Measurements from ENCODE around the gene NPAS3.

Gene NPAS3

DNA sequence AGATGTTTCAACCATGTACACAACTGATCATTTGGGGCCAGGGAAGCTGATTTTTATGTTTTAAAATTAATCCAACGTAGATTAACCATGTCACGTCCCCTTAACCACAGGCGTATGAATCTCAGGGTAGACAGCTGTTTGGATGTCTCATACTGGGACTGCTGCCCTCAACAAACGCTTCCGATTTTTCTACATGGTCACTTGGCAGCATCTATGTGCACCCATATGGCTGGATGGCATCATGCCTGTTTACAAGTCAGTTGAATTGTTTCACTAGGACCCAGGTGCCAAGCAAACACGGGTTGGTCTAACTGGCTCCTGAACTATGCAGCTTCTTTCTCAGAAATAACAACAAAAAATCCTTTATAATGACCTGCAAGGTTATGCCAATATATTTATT is 393.8 kb downstream of the NPAS3 start:
- DNase-seq (ENCODE audit: low read depth): no peak

DNA sequence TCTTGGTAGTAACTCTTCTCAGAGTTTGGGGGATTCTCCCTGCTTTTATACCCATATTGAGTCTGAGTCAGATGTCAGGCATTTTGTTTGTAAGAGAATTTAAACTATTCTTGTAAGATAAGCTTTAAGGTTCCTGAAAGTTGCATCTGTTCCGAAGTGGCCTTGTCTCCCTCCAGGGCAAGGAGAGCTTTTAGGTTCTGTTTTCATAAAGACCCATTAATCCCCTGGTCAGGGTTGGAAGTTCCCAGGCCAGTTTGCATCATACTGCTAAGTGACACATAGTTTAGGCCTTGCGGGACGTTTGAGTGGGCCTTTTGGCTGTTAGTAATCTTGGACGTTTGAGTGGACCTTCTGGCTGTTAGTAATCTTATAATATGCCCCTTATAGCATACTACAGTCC is 396.7 kb downstream of the NPAS3 start:
- no peak for DNase-seq (ENCODE audit: low read depth)

DNA sequence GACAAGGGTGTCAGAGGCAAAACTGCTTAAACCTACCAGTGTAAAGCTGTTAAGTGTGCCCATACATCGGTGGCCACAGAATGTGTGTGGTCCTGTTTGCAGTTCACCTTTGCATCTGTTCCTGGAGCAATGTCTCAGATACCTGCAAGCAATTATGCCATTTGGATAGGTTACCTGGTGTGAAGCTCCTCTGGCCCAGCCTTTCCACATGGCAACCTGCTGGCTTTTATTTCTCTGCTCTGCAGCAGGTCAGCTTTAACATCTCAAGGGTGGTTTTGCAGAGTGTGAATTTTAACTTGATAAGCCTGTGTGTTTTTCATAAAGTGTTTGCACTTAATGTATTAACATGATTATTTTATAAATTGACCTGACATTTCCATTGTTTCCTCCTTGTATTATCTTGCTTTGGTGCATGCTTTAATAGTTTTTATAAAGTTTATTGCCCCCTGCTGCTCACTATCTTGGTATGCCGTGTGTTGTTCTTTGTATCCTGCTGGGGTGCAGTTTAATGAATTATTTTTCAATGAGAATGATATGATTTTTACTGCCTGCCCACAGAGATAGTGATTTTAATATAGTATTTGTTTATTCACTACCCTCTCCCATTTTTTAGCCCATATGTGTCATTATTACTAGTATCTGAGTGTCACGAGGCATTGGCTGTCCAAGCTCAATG is 403.8 kb downstream of the NPAS3 start:
- no peak for DNase-seq (ENCODE audit: low read depth)

DNA sequence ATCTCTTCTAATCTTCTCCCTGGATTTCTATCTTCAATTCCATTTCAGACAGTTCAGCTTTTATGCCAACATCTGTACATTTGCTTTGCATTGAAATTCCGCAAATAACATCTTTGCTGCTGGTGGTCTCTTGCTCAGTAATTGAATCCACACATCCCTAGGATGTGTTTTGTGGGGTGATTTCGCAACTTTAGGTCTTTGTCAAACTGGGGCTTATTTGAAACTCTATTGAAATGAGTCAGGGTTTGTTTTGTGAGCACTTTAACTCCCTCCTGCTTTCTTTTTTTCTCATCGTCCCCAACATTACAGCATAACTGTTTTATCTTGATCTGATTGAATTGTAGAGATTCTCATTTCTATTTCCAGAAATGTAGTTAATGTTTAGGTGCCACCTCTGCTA is 404.3 kb downstream of the NPAS3 start:
- no peak for DNase-seq (ENCODE audit: low read depth)

DNA sequence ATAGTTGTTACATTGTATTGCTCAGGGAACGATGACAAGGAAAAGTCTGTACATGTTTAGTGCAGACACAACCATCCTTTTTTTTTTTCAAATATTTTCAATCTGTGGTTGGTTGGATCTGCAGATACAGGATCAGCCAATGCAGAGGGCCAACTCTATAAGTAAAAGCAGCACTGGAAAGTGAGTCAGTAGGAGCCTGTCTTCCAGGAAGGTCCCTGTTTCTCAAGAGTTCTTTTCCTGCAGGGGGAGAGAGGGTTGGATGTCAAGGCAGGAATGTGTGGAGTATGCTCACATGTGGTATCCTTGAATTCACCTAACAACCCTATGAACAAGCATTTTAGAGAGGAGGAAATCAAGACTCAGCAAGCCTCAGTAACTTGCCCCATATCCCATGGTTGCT is 409.1 kb downstream of the NPAS3 start:
- DNase-seq (ENCODE audit: low read depth): no peak

DNA sequence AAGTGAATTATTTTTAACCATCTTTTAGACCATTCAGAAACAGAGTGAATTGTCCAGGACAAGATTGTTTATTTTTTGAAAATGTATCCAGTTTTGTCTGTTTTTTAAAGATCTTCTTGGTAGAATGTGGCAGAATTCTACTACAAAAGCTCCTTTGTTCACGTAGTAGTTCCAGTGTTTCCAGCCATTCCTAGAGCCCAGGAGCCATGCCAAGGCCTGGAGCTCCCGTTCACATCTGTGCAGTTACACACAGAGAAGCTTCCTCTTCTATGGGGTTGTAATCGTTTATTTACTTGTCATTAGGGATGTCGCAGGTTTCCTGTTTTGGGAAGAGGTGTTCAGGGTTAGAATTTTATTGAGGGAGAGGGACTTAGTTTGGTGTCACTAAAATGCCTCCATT is 409.8 kb downstream of the NPAS3 start:
- no peak for DNase-seq (ENCODE audit: low read depth)

DNA sequence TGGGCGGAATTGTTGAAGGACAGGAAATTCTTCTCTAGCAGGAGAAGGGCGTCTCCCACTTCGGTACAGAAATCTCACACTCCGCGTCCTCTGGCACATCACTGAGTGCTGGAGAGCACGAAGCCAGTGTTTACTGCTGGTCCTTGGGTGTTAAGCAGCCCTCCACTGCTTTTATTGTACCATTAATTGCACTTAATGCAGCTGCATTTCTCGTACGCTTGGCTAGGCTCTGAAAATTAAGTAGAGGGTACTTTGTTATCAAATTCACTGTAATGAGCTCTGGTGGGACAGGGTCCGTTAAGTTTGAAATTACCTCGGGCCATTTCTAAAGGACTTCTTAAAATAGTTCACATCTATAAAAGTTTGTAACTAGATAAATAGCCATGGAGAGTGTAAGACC is 411.2 kb downstream of the NPAS3 start:
- no peak for DNase-seq (ENCODE audit: low read depth)

DNA sequence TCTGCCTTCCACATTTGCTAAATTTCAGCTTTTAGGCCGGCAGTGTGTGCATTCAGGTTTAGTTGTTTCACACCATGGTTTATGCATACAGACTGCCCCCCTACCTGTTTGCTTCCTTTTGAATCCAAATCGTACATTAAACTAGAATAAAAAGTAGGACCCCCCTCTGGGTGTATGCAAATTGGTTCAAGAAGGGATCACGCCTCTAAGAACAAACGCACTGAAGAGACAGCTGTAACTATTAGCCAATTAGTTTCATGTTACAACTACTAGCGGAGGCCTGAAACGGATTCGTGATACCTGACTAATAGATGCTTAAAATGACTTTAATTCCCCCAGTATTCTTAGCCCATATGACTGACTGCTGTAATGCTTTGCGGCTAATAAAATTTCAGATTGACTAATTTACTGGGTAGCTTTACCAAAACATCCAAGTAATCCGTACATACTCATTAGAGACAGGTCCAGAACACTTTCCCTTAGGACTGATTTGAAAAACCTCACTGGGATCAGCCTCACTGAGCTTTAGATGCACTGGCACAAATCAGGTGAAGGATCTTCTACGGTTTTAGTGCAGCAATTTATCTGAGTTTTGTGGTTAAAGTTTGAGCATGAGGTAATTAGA is 411.8 kb downstream of the NPAS3 start:
- DNase-seq (ENCODE audit: low read depth): no peak

DNA sequence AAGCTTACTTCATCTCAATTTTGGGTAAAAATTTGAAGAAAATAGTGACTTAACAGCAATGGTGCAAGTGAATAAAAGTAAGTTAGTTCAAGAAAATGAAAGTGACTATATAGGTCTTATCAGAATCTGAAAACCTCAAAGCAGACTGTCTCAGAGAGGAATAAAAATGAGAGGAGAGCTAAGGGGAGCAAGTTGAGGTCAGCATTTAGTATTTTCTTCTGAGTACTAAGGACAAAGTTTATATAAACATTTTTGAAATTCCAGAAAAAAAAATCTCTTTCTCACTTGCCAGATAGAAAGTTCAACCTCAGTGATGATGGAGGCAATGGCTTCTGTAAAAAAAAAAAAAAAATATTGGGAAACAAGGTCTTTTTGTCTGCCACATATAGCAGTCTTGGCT is 414.1 kb downstream of the NPAS3 start:
- no peak for DNase-seq (ENCODE audit: low read depth)

DNA sequence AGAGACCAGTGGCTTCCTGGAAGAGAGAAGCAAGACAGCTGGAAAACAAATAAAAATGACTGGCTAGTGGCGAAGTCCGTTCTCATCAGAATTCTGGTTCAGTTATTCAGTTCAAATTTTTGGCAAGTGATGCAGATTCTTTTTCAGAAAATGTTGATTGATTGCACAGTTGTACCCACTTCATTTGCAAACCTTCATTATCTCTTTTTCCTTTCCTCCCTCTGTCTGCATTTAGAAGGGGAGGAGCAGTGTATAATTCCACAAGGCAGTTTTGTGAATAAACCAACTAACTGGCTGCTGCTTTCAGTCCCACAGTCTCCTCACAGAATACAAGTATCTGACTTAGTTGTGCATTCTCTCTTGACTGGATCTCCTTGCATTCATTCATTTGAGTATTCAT is 417.5 kb downstream of the NPAS3 start:
- DNase-seq (ENCODE audit: low read depth): no peak

DNA sequence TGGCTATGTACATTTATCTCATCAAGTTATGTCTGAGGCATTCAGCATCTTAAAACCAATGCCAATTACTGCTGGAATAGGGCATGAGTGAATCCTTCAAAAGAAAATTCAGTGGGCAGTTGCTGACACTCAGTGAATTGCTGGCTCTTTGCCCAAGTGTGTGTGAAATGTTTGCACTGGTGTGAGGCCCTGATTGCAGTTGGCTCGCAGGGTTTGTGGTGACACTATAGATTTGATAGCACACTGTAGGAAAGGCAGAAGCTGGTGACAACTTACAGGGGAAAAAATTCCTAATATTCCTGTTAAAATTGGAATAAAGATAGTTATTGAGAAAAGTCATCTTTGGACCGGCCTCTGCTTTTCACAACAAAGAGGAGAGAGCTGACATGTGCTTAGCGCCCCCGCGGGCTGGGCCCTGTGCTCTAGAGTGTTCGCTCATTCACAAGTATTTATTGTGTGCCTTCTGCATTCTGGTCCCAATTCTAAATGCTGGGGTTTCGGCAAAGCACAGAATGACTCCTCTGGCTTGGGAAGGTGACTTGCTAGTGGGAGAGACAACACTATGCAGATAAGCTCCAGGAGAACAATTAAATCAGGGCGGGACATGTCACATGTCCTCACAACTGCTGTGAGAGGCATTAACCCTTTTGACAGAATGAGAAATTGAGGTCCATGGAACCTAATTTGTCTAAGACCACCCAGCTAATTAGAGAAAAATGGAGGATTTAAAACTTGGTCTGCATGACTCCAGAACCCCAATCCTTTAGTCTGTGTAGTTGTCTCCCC is 418.7 kb downstream of the NPAS3 start:
- DNase-seq (ENCODE audit: low read depth): no peak

DNA sequence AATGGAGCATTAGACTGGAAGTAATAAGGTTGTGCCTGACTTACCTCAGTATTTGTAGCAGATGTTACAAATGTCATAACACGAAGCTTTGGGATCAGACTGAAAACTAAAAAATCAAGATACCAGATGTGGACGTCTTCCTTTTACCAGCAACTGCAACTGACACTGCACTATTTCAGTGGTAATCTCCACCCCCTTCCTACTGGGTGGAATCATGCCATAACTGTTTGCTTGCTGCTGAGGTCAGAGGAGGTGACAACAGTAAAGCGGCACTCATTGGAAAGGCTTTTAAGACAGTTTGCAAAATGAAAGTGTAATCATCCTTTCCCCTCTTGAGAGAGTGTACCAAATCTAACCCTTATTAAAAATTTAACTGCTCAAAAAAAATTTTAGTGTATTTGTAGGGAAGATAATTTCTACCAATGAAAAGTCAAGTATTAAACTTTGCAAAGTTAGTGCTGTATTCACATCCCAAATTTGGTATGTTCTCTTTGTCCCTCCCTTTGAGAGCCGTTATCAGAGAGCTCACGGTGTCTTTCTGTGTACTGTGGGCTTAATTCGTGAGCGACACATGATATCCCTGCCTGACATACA is 420.7 kb downstream of the NPAS3 start:
- DNase-seq (ENCODE audit: low read depth): no peak

DNA sequence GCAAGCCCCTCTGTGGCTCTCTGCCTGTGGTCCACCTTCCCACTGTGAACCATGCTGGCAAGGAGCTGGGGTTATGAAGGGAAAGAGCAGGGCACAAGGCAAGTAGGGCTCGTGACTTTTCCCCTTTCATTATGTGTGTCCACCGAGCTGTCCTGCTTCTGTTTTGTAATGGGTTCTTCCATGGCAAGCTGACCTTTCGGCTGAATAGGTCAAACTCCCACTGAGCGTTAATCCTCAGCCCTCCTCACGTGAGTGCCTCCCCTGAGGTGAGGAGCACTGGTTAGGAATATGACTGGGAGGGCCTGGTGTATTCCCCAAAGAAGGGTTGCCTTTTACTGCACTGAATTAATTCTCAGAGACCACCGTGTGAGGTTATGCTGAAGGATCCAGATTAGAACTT is 424.3 kb downstream of the NPAS3 start:
- DNase-seq (ENCODE audit: low read depth): no peak

DNA sequence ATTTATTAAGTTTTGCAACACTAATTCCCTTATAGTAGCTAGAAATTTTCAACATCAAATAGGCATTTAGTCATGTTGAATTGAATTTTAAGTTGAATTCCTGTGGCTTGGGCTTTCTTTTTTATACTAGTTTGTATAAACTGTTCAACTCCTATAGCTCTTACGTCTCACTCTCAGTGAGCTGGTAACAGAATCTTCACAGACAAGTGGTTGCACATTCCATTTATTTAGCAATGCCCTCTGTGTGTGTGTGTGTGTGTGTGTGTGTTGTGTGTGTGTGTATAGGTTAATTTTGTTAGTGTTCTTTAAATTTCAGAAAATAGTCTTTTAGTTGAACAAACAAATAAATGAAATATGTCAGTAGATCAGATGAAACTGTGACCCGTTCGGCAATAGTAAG is 425.0 kb downstream of the NPAS3 start:
- no peak for DNase-seq (ENCODE audit: low read depth)

DNA sequence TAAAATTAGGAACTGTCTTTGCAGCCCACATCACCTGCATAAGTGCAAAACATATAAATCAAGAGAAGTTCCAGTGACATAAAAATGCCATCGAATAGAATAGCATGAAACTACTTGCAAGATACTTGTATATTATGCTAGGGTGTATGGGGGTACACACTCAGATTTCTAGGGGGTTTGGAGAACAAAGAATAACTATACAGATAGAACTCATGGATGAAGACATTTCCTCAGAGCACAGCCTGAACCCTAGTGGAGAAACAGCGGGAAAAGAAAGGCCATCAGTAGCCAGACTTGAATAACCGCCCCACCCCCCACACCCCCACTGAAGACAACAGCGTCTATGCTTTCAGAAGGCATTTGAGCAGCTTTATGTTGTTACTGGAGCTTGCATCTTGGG is 425.8 kb downstream of the NPAS3 start:
- DNase-seq (ENCODE audit: low read depth): no peak

DNA sequence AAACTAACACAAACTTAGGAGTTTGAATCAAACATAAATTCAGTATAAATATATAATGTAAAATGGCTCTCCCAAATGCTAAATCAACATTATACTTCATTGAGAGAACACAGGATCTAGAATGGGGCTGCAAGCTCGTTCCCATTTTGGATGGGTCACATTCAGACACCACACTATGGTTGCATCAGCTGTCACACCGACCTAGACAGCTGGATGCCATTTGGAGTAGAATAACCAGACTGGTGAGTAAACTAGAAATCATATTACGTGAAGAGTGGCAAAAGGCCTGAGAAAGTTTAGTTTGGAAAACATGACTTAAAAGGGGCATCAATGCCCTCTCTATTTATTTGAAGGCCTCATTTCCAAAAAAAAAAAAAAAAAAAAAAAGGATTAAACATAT is 430.4 kb downstream of the NPAS3 start:
- DNase-seq (ENCODE audit: low read depth): no peak

DNA sequence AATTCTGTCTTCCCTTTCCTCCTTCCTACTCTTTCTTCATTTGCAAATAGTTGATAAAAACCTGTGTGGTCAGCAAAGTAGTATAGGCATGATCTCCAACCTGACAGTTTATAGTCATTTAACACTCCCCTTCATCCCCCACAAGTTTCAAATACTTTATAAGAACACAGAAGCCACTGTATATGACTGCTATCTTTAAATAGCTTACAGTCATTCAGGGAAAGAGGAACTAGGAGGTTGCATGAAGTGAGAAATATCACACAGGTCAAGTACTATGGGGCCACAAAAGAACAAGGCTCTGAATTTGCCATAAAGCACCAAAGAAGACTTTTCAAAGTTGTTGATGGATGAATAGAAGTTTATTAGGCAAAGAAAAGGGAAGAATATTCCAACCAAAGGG is 431.3 kb downstream of the NPAS3 start:
- DNase-seq (ENCODE audit: low read depth): no peak

DNA sequence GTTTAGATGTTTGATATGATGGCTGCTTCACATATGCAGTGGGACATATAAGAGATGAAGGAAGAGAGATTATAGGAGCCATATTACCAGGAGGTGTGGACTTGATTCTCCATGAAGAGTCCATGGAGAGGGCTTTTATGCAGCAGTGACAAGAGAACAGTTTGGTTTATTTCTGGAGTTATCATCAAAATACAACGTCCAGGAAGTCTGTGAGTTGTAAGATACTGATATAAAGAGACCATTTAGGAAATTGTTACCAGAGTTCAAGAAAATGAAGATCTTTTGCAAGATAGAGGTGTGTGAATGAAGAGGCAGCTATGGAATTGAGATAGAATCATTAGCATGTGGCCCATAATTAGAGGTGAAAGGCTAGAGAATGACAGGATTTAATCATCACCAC is 431.7 kb downstream of the NPAS3 start:
- no peak for DNase-seq (ENCODE audit: low read depth)

DNA sequence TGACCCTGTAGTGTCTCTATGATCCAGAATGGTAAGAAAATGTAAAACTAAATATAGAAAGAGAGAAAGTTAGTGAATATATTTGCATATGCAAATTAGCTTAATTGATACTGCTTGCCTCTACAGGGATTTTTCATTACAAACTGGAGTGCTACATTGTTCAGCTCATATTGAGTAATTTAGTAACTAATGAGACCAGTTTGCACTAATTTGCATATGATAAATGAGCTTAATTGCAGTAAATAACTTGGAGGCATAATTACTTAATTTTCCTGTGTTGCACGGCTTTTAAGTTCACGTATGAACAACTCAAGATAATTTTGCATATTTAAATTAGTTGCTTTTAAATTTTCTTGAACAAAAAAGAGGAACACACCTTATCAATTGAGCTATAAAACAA is 436.5 kb downstream of the NPAS3 start:
- no peak for DNase-seq (ENCODE audit: low read depth)

DNA sequence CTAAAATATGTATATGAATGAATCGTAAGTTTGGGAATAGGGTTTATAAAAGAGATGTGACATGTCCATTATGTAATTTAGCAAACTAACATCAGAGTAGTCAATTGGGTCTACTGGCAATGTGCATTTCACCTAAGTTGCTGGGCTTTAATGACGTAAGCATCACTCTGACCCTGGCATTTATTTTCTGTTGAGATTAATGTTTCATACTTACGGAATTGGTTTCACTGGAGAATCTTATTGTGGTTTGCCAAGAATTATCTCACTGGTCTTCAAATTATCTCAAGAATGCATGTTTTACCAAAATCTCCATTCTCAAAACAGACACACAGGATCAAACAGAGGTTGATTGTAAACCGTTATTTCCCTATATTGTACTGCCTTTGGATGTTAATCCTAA is 437.1 kb downstream of the NPAS3 start:
- DNase-seq (ENCODE audit: low read depth): no peak

DNA sequence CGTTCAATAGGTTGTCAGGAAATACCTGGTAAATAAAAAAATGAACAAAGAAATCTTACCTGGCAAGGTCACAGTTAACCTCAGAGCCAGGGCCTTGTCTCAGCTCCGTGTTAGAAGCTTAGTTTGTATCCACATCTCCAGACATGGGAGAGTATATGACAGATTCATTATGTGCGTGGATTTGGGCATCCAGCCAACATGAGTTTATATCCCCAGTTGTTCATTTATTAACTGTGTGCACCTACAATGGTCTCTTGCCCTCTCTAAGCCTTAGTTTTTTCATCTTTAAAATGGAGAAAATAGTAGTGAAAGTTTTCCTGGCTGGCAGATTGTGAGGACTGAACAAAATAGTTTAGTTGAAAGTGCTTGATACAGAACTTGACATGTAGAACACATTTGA is 437.8 kb downstream of the NPAS3 start:
- no peak for DNase-seq (ENCODE audit: low read depth)

DNA sequence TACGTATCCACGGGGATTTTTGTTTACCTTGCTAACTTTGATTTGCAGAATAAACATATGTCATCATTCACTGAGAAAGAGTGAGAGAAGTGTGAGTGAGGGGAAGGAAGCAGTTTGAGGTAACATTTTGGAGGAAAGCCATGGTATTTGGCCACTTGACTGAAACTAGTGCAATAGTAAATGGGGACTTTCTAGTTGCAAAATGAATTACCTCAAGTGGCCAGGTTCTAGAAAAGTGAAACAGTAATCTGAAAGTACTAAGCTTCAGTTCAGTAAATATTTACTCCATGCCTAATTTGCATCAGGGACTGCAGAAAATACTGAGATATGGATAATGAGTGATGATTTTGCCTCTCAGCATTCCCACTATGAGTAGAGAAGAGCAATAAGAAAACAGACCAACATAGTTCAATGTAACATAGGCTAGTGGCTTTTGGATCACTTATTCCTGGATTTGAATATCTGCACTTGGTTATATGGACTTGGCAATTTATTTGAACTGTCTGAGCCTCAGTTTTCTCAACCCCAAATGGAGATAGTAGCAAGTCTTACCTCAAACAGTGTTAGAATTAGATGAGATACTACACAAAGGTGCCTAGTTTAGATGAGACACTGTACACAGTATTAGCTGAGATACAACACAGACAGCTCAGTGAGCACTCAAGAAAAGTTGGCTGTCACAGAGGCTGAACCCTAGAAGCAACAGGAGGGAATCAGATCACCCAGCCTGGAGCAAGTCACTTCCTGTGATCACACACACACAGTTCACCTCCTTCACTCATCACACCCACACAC is 439.1 kb downstream of the NPAS3 start:
- DNase-seq (ENCODE audit: low read depth): no peak

Measured in stimulated activated CD8-positive, alpha-beta memory T cell treated with anti-CD3 and anti-CD28 coated beads, Interleukin-7, amount 100 ng/mL, for 24 hours (primary cell).